GM12801 (cell line): ENCODE measurements around the gene CHD1L.

Experiments
- TF ChIP-seq, protein P1 (sequence below): IDR thresholded peaks from one replicate; pipeline ENCODE4 v1.5.1; 2011; ENCODE audit warnings: control low read depth; ENCODE audit not compliant: insufficient read length; ENCODE audit errors: extremely low read depth

CHD1L gene

GRCh38 chr1:147209825-147210821 is 32.4 kb upstream of the CHD1L start:
- TF ChIP-seq, protein P1, sequence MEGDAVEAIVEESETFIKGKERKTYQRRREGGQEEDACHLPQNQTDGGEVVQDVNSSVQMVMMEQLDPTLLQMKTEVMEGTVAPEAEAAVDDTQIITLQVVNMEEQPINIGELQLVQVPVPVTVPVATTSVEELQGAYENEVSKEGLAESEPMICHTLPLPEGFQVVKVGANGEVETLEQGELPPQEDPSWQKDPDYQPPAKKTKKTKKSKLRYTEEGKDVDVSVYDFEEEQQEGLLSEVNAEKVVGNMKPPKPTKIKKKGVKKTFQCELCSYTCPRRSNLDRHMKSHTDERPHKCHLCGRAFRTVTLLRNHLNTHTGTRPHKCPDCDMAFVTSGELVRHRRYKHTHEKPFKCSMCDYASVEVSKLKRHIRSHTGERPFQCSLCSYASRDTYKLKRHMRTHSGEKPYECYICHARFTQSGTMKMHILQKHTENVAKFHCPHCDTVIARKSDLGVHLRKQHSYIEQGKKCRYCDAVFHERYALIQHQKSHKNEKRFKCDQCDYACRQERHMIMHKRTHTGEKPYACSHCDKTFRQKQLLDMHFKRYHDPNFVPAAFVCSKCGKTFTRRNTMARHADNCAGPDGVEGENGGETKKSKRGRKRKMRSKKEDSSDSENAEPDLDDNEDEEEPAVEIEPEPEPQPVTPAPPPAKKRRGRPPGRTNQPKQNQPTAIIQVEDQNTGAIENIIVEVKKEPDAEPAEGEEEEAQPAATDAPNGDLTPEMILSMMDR = no peak

- TF ChIP-seq, protein P1 = no peak
Observed at GRCh38 chr1:147210987-147211386, 31.5 kb upstream of the CHD1L start.

DNA sequence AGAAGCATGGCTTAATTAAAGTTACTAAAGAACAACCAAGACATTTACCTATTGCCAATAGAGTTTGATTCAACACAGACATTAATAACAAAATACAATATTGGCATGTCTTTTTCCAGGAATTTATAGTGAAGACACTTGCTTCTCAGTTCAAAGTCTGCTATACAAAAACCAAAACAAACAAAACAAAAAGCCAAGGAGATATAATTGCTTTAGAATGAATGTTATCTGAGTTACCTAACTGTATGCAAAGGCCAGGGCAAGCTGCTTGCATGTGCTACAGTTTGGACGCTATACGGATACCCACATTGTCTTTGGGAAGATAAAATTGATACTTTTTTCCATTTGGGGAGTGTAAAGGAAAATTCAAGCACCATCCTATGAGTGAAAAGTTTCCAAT is 30.9 kb upstream of the CHD1L start:
- TF ChIP-seq, protein P1 = no peak

DNA sequence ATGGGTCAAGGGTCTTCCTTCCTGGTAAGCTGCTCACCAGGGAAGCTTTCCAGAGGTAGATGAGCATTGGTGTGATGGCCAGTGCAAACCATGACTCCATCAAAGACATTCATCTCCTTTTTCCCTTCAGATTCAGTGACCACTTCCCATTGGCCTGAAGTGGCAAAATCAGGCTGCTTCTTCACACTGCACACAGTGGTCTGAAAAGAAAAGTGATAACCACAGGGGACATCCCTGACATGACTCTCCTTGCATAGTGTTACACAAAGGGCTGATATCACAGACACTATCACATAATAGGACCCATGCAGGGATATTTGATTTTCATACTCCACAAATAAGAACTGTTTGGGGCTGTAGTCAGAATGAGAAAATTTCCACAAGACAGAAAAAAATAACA is 29.2 kb upstream of the CHD1L start:
- TF ChIP-seq, protein P1 = no peak

GRCh38 chr1:147214325-147214724 is 28.2 kb upstream of the CHD1L start:
- TF ChIP-seq, protein P1 = no peak

GRCh38 chr1:147214842-147215539 is 27.5 kb upstream of the CHD1L start:
- TF ChIP-seq, protein P1 = no peak

DNA sequence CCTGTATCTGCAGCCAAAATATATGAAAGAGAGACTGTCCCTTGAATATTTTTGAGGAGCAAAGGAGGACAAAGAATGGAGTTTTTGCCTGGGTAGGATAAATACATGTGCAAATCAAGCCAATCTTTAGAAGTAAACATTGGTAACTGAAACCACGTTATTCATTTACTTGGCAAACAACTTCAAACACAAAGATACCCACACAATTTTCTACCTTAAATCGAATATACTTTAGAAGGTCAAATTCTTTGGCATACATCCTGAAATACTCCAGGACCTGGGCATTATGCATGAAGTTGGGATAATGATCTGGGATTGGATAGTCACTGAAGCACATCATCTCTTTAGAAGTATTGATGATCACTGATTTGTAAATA is 27.0 kb upstream of the CHD1L start:
- TF ChIP-seq, protein P1 = no peak
